HepG2 (cell line): Measurements from ENCODE around the gene STK39. TPM values are rescaled to one million over a fixed set of nuclear protein-coding genes. Genes with fewer than 3 reads are reported as not detected.

Experiments used
- ATAC-seq: fragments of 200-7000 bp; cut with Tn5 transposase; 3 replicates; pipeline ENCODE4 v1.9.1; 2020; ENCODE audit warnings: mild to moderate bottlenecking, moderate library complexity
- BruUV-seq: library from RNA; stranded (reverse); fragments of 400-500 nt; replicated peaks from 2 replicates; lab custom pipeline; 2021; lab: Mats Ljungman, UMichigan
- CTCF ChIA-PET: fragments of 300-600 bp; formaldehyde crosslinking; extraction: SDS; loops from one replicate; lab custom pipeline; 2021; ENCODE audit warnings: low total read pairs, inconsistent platforms, low intra/inter-chr PET ratio; lab: Yijun Ruan, JAX
- POLR2A ChIA-PET: fragments of 350-600 bp; sonication (Branson Sonifier 250); formaldehyde crosslinking; loops from one replicate; lab custom pipeline; 2020; ENCODE audit warnings: antibody characterized with exemption, inconsistent platforms; lab: Yijun Ruan, JAX
- DNase-seq: peaks from one replicate; pipeline ENCODE4 v3.0.0-alpha.2; 2015; ENCODE audit warnings: low spot score
- FAIRE-seq: peaks from 3 replicates; lab custom pipeline; 2011; peaks lifted over from hg19 to GRCh38; lab: Jason Lieb, UNC
- H2AFZ ChIP-seq: one replicate; pipeline ENCODE4 v1.6.1; 2011; ENCODE audit warnings: low read length, inconsistent platforms
- H3K27ac ChIP-seq: fragments of 300-600 bp; 3 replicates; pipeline ENCODE4 v1.8.0; 2011; ENCODE audit warnings: mixed run types, mild to moderate bottlenecking, mixed read lengths, low read length, inconsistent platforms; ENCODE audit not compliant: insufficient read depth; ENCODE audit errors: extremely low read length
- H3K27me3 ChIP-seq, 2 experiments: fragments of 200-600 bp in 1 of 2; 2 replicates in 1 of 2; 3 replicates in 1 of 2; pipeline versions ENCODE4 v1.6.0 to v1.8.0; 2011; ENCODE audit warnings: low read length in 2 of 2, mild to moderate bottlenecking in 2 of 2, moderate library complexity in 2 of 2, inconsistent platforms in 1 of 2; ENCODE audit not compliant: insufficient read depth in 2 of 2, control insufficient read depth in 1 of 2
- H3K36me3 ChIP-seq, 2 experiments: fragments of 200-600 bp in 1 of 2; replicated peaks in 1 of 2; 2 replicates in 1 of 2; 3 replicates in 1 of 2; pipeline versions ENCODE4 v1.5.1 to v1.8.0; 2011; ENCODE audit warnings: low read length in 2 of 2, inconsistent platforms in 1 of 2; ENCODE audit not compliant: insufficient read depth in 2 of 2, control insufficient read depth in 1 of 2
- H3K4me1 ChIP-seq: 2 replicates; pipeline ENCODE4 v1.5.1; 2012; ENCODE audit warnings: low read length, inconsistent platforms; ENCODE audit not compliant: insufficient read depth
- H3K4me2 ChIP-seq: 2 replicates; pipeline ENCODE4 v1.6.0; 2011; ENCODE audit warnings: low read depth, low read length, inconsistent platforms
- H3K4me3 ChIP-seq, 3 experiments: fragments of 200-600 bp in 1 of 3; sonication (generic), shearing (Covaris generic) in 1 of 3; replicated peaks in 1 of 3; 2 replicates each; pipeline ENCODE4 v1.5.1; 2011 to 2016; ENCODE audit warnings: low read length in 3 of 3, inconsistent platforms in 2 of 3, low read depth in 2 of 3, mild to moderate bottlenecking in 2 of 3, control low read depth in 1 of 3, mixed read lengths in 1 of 3; ENCODE audit not compliant: insufficient read depth in 1 of 3
- H3K79me2 ChIP-seq: one replicate; pipeline ENCODE4 v1.6.1; 2011; ENCODE audit warnings: low read length, inconsistent platforms; ENCODE audit not compliant: insufficient read depth
- H3K9ac ChIP-seq: 2 replicates; pipeline ENCODE4 v1.6.0; 2011; ENCODE audit warnings: mild to moderate bottlenecking, low read depth, low read length, inconsistent platforms; ENCODE audit not compliant: insufficient read depth
- H3K9me3 ChIP-seq: 2 replicates; pipeline ENCODE4 v1.5.1; 2012; ENCODE audit warnings: mild to moderate bottlenecking, low read length
- H4K20me1 ChIP-seq: 2 replicates; pipeline ENCODE4 v1.6.0; 2011; ENCODE audit warnings: inconsistent platforms, mild to moderate bottlenecking, low read length, moderate library complexity; ENCODE audit not compliant: insufficient read depth
- CCAR2 ChIP-seq: fragments of 200-400 bp; formaldehyde crosslinking; optimal IDR thresholded peaks from 2 replicates; pipeline ENCODE3; 2018; ENCODE audit warnings: low read depth, mild to moderate bottlenecking, low read length, moderate library complexity
- ELK4 ChIP-seq: sonication (generic); formaldehyde crosslinking; IDR thresholded peaks from 2 replicates; pipeline ENCODE4 v1.9.0; 2021; ENCODE audit warnings: missing genetic modification reagents, borderline replicate concordance
- ETV6 ChIP-seq: sonication (generic); formaldehyde crosslinking; conservative IDR thresholded peaks from 2 replicates; pipeline ENCODE4 v1.4.0; 2020; ENCODE audit warnings: missing genetic modification reagents
- GMEB1 ChIP-seq: sonication (generic); formaldehyde crosslinking; IDR thresholded peaks from 2 replicates; pipeline ENCODE4 v1.5.1; 2020; ENCODE audit warnings: missing genetic modification reagents, mild to moderate bottlenecking, borderline replicate concordance
- HDAC1 ChIP-seq: sonication (generic); formaldehyde crosslinking; IDR thresholded peaks from 2 replicates; pipeline ENCODE4 v1.5.1; 2020; ENCODE audit warnings: mild to moderate bottlenecking, missing genetic modification reagents
- IKZF4 ChIP-seq: sonication (generic); formaldehyde crosslinking; IDR thresholded peaks from 2 replicates; pipeline ENCODE4 v1.5.1; 2020; ENCODE audit warnings: borderline replicate concordance, mild to moderate bottlenecking, low read depth, missing genetic modification reagents; ENCODE audit errors: not compliant biosample characterization
- NFRKB ChIP-seq: fragments of 450-650 bp; IDR thresholded peaks from 2 replicates; pipeline ENCODE4 v1.6.1; 2017
- SALL1 ChIP-seq: sonication (generic); formaldehyde crosslinking; IDR thresholded peaks from 2 replicates; pipeline ENCODE4 v1.8.0; 2022; ENCODE audit warnings: mild to moderate bottlenecking, missing genetic modification reagents
- SATB2 ChIP-seq: sonication (generic); formaldehyde crosslinking; IDR thresholded peaks from 2 replicates; pipeline ENCODE4 v1.5.0; 2020; ENCODE audit warnings: missing genetic modification reagents
- SETDB1 ChIP-seq: sonication (generic); formaldehyde crosslinking; IDR thresholded peaks from 2 replicates; pipeline ENCODE4 v1.5.1; 2020; ENCODE audit warnings: missing genetic modification reagents, mild to moderate bottlenecking, borderline replicate concordance
- SMARCE1 ChIP-seq: fragments of 450-650 bp; IDR thresholded peaks from 2 replicates; pipeline ENCODE4 v1.6.1; 2017; ENCODE audit warnings: borderline replicate concordance
- STAG1 ChIP-seq: sonication (generic); formaldehyde crosslinking; IDR thresholded peaks from 2 replicates; pipeline ENCODE4 v1.4.0; 2020; ENCODE audit warnings: missing genetic modification reagents
- THYN1 ChIP-seq: sonication (generic); formaldehyde crosslinking; IDR thresholded peaks from 2 replicates; pipeline ENCODE4 v1.8.1; 2023; ENCODE audit warnings: low read depth, mild to moderate bottlenecking, moderate library complexity, missing genetic modification reagents, borderline replicate concordance
- ZFP36L2 ChIP-seq: sonication (generic); formaldehyde crosslinking; IDR thresholded peaks from 2 replicates; pipeline ENCODE4 v1.4.0; 2020; ENCODE audit warnings: missing genetic modification reagents
- ZNF10 ChIP-seq: sonication (generic); formaldehyde crosslinking; IDR thresholded peaks from 2 replicates; pipeline ENCODE4 v1.4.0; 2020; ENCODE audit warnings: mild to moderate bottlenecking, low read depth, missing genetic modification reagents, borderline replicate concordance
- ZNF331 ChIP-seq: sonication (generic); formaldehyde crosslinking; IDR thresholded peaks from 2 replicates; pipeline ENCODE4 v1.4.0; 2020; ENCODE audit warnings: missing genetic modification reagents
- ZNF430 ChIP-seq: sonication (generic); formaldehyde crosslinking; IDR thresholded peaks from 2 replicates; pipeline ENCODE4 v1.9.0; 2021; ENCODE audit warnings: mild to moderate bottlenecking, missing genetic modification reagents
- ZNF574 ChIP-seq: sonication (generic); formaldehyde crosslinking; IDR thresholded peaks from 2 replicates; pipeline ENCODE4 v1.4.0; 2020; ENCODE audit warnings: missing genetic modification reagents
- ZNF660 ChIP-seq: sonication (generic); formaldehyde crosslinking; IDR thresholded peaks from 2 replicates; pipeline ENCODE4 v1.5.1; 2020; ENCODE audit warnings: mild to moderate bottlenecking, low read depth, missing genetic modification reagents, borderline replicate concordance
- ZNF740 ChIP-seq: sonication (generic); formaldehyde crosslinking; IDR thresholded peaks from 2 replicates; pipeline ENCODE4 v1.4.0; 2020; ENCODE audit warnings: missing genetic modification reagents
- WGBS: methylation state at CpG from one replicate; pipeline ENCODE4 v1.1.6; 2017; ENCODE audit warnings: low lambda C conversion rate; 5-methylcytosine and 5-hydroxymethylcytosine counted together
- in situ Hi-C: cut with HindIII; loops from 2 replicates; pipeline ENCODE4 v1.10.0; 2017; ENCODE audit warnings: low pct_unique_long_range_greater_than_20kb; ENCODE audit not compliant: extremely low pct_ligation_motif_present
- intact Hi-C: fragments of 100-400 bp; cut with micrococcal nuclease; formaldehyde crosslinking; loops from one replicate; pipeline ENCODE4 v1.10.0; 2022; ENCODE audit not compliant: unreplicated experiment
- polyA plus RNA-seq, 8 experiments: library from polyadenylated mRNA; depleted of rRNA in 3 of 8; stranded (reverse) in 7 of 8; unstranded in 1 of 8; fragments of >200 nt; fragmentation: Illumina TruSeq in 4 of 8; extraction: Trizol in 4 of 8; gene quantifications; 2 replicates each; pipeline versions ENCODE4 v1.2.1 to v1.2.3, GENCODE V29; 2011 to 2016; ENCODE audit warnings: low read depth in 4 of 8, missing spikeins in 1 of 8, mixed read lengths in 1 of 8; ENCODE audit not compliant: insufficient read depth in 1 of 8
- total RNA-seq, 5 experiments: library from RNA; depleted of rRNA; stranded (reverse); fragments of >200 nt; fragmentation: Illumina TruSeq; extraction: Trizol; gene quantifications; 2 replicates each; pipeline ENCODE4 v1.2.3, GENCODE V29; 2016; ENCODE audit warnings: low read depth in 1 of 5

Gene STK39
- total and polyA plus RNA-seq, 2 of the 13 experiments (the other 11 are each of a cell fraction or from before 2014, with no cell fraction given) = 27.3 to 38.4 TPM

GRCh38 chr2:168050377-168050776 is 197.0 kb downstream of the STK39 start (continued):
- TF ChIP-seq ZNF574 (CRISPR knock-in tag) = no peak
- TF ChIP-seq ZNF660 (CRISPR knock-in tag) = no peak
- no peak for TF ChIP-seq STAG1 (CRISPR knock-in tag)
- TF ChIP-seq ZNF740 (CRISPR knock-in tag) = no peak
- no peak for TF ChIP-seq SATB2 (CRISPR knock-in tag)
- TF ChIP-seq ZFP36L2 (CRISPR knock-in tag) = no peak
- no peak for TF ChIP-seq GMEB1 (CRISPR knock-in tag)
- no peak for TF ChIP-seq ZNF331 (CRISPR knock-in tag)

GRCh38 chr2:168049609-168050008 is 197.8 kb downstream of the STK39 start:
- no TSS peak for BruUV-seq
- CTCF ChIA-PET = no interaction called here
- no peak for FAIRE-seq
- Histone ChIP-seq H3K36me3 (peaks cover 3 to 19% of the 10 kb centered on the region in 2 experiments; a peak in 4 of 5 replicates), H3K9me3 (no peaks in the 10 kb centered on the region), H3K4me1 (peaks cover 21% of the 10 kb centered on the region), H3K4me3 (no peak overlapping the region), H3K27me3 (no peaks in the 10 kb centered on the region), H3K4me2 (no peak overlapping the region), H4K20me1 (no peaks in the 10 kb centered on the region), H3K9ac (no peak overlapping the region), H2AFZ (no peak overlapping the region), H3K27ac (no peak overlapping the region), H3K79me2 (no peaks in the 10 kb centered on the region)
- no peak for ATAC-seq
- POLR2A ChIA-PET = no interaction called here
- in situ Hi-C loops (no loop called here), intact Hi-C loops (no loop called here)
- no peak for DNase-seq
- TF ChIP-seq ZNF430 (no peak), ZNF10 (CRISPR knock-in tag) (no peak), CCAR2 (no peak), IKZF4 (CRISPR knock-in tag) (no peak), THYN1 (CRISPR knock-in tag) (no peak), SALL1 (no peak), SMARCE1 (no peak), SETDB1 (CRISPR knock-in tag) (no peak), HDAC1 (CRISPR knock-in tag) (no peak), NFRKB (no peak), ELK4 (CRISPR knock-in tag) (no peak), ETV6 (CRISPR knock-in tag) (no peak)
- WGBS = 98% methylated on average over 2 of the region's 2 CpGs
